Activated naive CD8-positive, alpha-beta T cell treated with anti-CD3 and anti-CD28 coated beads, Interleukin-2, amount 10 ng/mL, durations not matched to agents 7 days and 5 days (primary cell): ENCODE results near the gene FAR1. TPM values are rescaled to one million over a fixed set of nuclear protein-coding genes. Genes with fewer than 3 reads are reported as not detected.
"Not testable (repeated sequence)": the region's sequence is repeated elsewhere in the genome, so short reads cannot be mapped to it uniquely, and the experiment has no call there.

Experiments used
- ATAC-seq: fragments of 150-1000 bp; cut with Tn5 transposase; one replicate; pipeline ENCODE4 v1.10.0; 2021; ENCODE audit warnings: low read depth, moderate library complexity
- POLR2A ChIA-PET: fragments of 350-600 bp; sonication (Branson Sonifier 250); formaldehyde crosslinking; loops from one replicate; lab custom pipeline; 2021; ENCODE audit warnings: antibody characterized with exemption; lab: Charles Lee
- DNase-seq: peaks from one replicate; pipeline ENCODE4 v3.0.0; 2021
- H3K27ac Mint-ChIP-seq: one replicate; pipeline ENCODE4 v1.8.0; 2022; ENCODE audit warnings: mild to moderate bottlenecking, mixed read lengths
- H3K27me3 Mint-ChIP-seq: one replicate; pipeline ENCODE4 v1.8.0; 2022; ENCODE audit warnings: mild to moderate bottlenecking, moderate library complexity, mixed read lengths
- H3K36me3 Mint-ChIP-seq: one replicate; pipeline ENCODE4 v1.8.0; 2021; ENCODE audit warnings: mild to moderate bottlenecking, mixed read lengths
- H3K4me1 Mint-ChIP-seq: one replicate; pipeline ENCODE4 v1.8.0; 2021; ENCODE audit warnings: mixed read lengths
- H3K4me3 Mint-ChIP-seq: one replicate; pipeline ENCODE4 v1.8.0; 2022; ENCODE audit warnings: mild to moderate bottlenecking, moderate library complexity, mixed read lengths
- H3K9me3 Mint-ChIP-seq: one replicate; pipeline ENCODE4 v1.8.0; 2021; ENCODE audit warnings: mixed read lengths
- total RNA-seq, 2 experiments: library from RNA; stranded (reverse); gene quantifications; one replicate each; pipeline ENCODE4 v1.2.3, GENCODE V29; 2021

The FAR1 gene, protein sequence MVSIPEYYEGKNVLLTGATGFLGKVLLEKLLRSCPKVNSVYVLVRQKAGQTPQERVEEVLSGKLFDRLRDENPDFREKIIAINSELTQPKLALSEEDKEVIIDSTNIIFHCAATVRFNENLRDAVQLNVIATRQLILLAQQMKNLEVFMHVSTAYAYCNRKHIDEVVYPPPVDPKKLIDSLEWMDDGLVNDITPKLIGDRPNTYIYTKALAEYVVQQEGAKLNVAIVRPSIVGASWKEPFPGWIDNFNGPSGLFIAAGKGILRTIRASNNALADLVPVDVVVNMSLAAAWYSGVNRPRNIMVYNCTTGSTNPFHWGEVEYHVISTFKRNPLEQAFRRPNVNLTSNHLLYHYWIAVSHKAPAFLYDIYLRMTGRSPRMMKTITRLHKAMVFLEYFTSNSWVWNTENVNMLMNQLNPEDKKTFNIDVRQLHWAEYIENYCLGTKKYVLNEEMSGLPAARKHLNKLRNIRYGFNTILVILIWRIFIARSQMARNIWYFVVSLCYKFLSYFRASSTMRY
- 10 to 100 TPM; 48.9 to 49.7 TPM for total RNA-seq

DNA sequence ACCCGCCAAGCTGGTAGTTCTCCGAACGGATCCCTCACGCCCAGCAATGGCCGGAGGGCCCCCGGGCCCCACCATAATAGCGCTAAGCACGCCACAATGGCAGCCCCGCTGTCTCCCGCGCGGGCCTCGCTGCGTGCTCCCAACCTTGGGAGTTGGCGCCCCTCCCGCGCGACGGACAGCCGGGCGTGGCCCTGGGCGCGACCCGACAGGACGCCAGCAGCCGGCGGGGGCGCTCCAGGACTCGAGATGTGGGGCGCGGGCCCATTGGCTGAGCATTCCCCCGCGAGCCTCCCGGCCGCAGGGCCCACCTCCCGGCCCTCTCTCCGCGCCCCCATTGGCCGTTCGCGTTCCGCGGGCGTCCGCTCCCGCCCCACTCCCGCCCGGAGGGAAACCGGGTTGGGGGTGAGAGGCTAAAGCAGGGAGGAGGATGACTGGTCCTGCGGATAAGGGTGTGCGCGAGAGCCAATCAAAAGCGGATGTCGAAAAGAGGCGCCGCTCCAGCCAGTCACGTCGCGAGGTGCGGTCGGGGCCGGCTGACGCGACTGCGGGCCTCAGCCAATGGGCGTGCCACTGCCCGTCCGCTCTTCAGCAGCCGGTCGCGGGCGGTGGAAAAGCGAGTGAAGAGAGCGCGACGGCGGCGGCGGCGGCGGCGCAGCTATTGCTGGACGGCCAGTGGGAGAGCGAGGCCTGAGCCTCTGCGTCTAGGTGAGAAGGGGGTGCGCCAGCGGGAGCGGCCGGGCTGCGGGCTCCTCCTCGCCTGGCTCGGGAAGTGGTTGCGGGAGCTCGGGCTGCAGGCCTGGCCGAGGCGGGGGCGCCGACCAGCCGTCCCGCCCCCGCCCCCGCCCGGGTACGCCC, at the start of gene FAR1:
TSS of gene FAR1 (plus strand) at position 567 of the 855 bp plus-strand sequence. CDS start 26,098 bp downstream, outside the sequence.
- H3K27me3 Mint-ChIP-seq: peaks cover 12% of the 10 kb centered on the region
- ATAC-seq (peak; percentile 94), DNase-seq (peak; percentile 98)
- H3K4me3 Mint-ChIP-seq: peak within 1 kb of the TSS; percentile 99
- H3K9me3 Mint-ChIP-seq: no peaks in the 10 kb centered on the region
- H3K36me3 Mint-ChIP-seq: peaks cover 28% of the 10 kb centered on the region
- peak within 1 kb of the TSS; percentile 99 for H3K27ac Mint-ChIP-seq
- peaks cover 40% of the 10 kb centered on the region for H3K4me1 Mint-ChIP-seq
- POLR2A ChIA-PET: interaction anchor here (0.6 to 2.4 kb wide), 5 partner anchors 205 to 976 kb away, joined by 3 to 11 read pairs (median 3); partner anchors contain the start of gene BTBD10

DNA sequence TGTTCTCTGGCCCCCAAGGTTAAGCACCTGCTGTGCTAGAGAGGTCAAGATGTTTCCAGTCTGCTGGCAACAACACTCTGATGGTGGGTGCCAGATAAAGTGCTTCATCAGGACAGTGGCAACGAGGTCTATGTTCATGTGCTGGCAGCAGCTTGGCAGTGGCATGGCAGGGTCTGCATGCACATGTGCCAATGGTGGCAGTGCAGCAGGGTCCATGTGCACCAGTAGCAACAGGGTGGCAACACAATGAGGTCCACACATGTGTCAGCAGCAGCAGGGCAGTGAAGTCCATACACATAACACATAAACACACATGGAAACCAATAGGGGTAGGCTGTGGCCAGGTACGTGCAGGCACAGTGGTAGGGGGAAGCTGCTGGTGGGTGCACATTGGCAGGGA, 48.4 kb upstream of the FAR1 start:
- no peaks in the 10 kb centered on the region for H3K36me3 Mint-ChIP-seq
- H3K4me3 Mint-ChIP-seq: no peak overlapping the region

DNA sequence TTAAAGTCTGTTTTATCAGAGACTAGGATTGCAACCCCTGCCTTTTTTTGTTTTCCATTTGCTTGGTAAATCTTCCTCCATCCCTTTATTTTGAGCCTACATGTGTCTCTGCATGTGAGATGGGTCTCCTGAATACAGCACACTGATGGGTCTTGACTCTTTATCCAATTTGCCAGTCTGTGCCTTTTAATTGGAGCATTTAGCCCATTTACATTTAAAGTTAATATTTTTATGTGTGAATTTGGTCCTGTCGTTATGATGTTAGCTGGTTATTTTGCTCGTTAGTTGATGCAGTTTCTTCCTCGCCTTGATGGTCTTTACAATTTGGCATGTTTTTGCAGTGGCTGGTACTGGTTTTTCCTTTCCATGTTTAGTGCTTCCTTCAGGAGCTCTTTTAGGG, 41.6 kb upstream of the FAR1 start:
- ATAC-seq, H3K4me1 Mint-ChIP-seq, POLR2A ChIA-PET, DNase-seq, H3K9me3 Mint-ChIP-seq, H3K4me3 Mint-ChIP-seq, H3K27ac Mint-ChIP-seq, H3K36me3 Mint-ChIP-seq, H3K27me3 Mint-ChIP-seq: not testable (repeated sequence)

More for the DNA sequence above, 48.4 kb upstream of the FAR1 start:
- ATAC-seq: no peak
- peaks cover 6% of the 10 kb centered on the region for H3K27me3 Mint-ChIP-seq
- POLR2A ChIA-PET: no interaction called here
- no peak overlapping the region for H3K27ac Mint-ChIP-seq
- no peaks in the 10 kb centered on the region for H3K4me1 Mint-ChIP-seq
- peaks cover 11% of the 10 kb centered on the region for H3K9me3 Mint-ChIP-seq
- DNase-seq: no peak

DNA sequence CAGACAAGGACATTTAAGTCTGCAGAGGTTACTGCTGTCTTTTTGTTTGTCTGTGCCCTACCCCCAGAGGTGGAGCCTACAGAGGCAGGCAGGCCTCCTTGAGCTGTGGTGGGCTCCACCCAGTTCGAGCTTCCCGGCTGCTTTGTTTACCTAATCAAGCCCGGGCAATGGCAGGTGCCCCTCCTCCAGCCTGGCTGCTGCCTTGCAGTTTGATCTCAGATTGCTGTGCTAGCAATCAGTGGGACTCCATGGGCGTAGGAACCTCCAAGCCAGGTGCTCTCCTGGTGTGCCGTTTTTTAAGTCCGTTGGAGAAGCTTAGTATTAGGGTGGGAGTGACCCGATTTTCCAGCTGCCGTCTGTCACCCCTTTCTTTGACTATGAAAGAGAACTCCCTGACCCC, 39.8 kb upstream of the FAR1 start:
- H3K27me3 Mint-ChIP-seq, H3K9me3 Mint-ChIP-seq, H3K4me1 Mint-ChIP-seq, ATAC-seq, H3K36me3 Mint-ChIP-seq, POLR2A ChIA-PET, DNase-seq, H3K4me3 Mint-ChIP-seq, H3K27ac Mint-ChIP-seq: not testable (repeated sequence)

DNA sequence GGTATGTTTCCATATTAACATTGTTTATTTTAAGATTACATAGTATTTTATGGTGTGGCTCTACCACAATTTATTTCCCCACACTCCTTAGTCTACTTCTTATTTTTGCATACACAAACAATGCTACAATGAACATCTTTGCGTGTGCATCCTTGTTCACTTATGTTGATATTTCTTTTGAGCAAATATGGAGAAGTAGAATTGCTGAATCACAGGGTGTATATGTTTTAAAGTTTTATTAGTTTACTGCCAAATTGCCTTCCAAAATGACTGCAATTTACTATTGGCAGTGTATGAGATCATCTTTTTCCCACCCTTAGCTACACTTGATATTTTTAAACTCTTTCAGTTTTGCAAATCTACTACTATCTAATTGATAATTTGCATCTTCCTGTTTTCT, 38.7 kb upstream of the FAR1 start:
- POLR2A ChIA-PET: no interaction called here
- no peak overlapping the region for H3K4me3 Mint-ChIP-seq
- no peaks in the 10 kb centered on the region for H3K27me3 Mint-ChIP-seq
- no peaks in the 10 kb centered on the region for H3K4me1 Mint-ChIP-seq
- no peak for ATAC-seq
- no peak overlapping the region for H3K27ac Mint-ChIP-seq
- no peak for DNase-seq
- peaks cover 1% of the 10 kb centered on the region for H3K9me3 Mint-ChIP-seq
- no peaks in the 10 kb centered on the region for H3K36me3 Mint-ChIP-seq

DNA sequence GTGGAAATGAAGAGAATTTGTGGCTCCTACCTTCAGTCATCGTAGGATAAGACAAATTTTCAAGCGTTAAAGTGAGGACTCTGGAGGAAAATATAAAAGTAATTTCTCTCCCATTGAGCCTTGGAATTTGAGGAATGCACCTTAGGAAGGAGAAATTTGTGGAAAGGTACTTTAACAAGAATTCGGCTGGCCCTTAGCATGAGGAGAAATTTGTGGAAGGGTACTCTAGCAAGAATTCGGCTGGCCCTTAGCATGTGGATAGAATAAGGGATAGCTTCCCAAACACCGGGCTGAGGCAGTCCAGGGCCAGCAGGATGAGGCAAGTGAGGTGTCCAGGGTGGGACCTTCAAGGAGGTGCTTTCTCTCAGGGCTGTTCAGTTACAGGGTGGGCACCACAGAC, 33.2 kb upstream of the FAR1 start:
- H3K36me3 Mint-ChIP-seq: no peaks in the 10 kb centered on the region
- no peak overlapping the region for H3K27ac Mint-ChIP-seq
- ATAC-seq (no peak), DNase-seq (no peak)
- POLR2A ChIA-PET: no interaction called here
- H3K4me3 Mint-ChIP-seq: no peak overlapping the region
- peaks cover 1% of the 10 kb centered on the region for H3K9me3 Mint-ChIP-seq
- peaks cover 11% of the 10 kb centered on the region for H3K27me3 Mint-ChIP-seq
- no peaks in the 10 kb centered on the region for H3K4me1 Mint-ChIP-seq

DNA sequence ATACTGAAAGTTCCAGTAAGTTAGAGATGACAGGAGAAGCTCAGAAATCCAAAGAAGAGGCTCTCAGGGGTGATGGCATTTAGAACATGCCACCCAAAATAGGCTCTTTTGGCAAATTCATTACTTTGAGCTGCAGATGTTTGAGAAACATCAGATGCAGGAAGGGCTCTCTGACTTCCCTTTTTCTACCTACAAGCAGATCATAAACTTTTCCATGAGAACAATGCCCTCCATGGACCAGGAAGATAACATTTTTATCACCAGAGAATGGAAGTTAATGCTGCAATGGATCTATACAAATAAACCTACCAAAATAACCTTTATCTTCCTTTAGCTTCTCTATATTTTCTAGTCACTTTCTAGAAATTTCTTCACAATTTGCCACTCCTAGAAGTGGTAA, 32.7 kb upstream of the FAR1 start:
- Mint-ChIP-seq H3K27ac (no peak overlapping the region), H3K4me1 (no peaks in the 10 kb centered on the region), H3K36me3 (no peaks in the 10 kb centered on the region), H3K27me3 (peaks cover 14% of the 10 kb centered on the region), H3K4me3 (no peak overlapping the region), H3K9me3 (peaks cover 1% of the 10 kb centered on the region)
- POLR2A ChIA-PET: no interaction called here
- no peak for DNase-seq
- ATAC-seq: no peak

DNA sequence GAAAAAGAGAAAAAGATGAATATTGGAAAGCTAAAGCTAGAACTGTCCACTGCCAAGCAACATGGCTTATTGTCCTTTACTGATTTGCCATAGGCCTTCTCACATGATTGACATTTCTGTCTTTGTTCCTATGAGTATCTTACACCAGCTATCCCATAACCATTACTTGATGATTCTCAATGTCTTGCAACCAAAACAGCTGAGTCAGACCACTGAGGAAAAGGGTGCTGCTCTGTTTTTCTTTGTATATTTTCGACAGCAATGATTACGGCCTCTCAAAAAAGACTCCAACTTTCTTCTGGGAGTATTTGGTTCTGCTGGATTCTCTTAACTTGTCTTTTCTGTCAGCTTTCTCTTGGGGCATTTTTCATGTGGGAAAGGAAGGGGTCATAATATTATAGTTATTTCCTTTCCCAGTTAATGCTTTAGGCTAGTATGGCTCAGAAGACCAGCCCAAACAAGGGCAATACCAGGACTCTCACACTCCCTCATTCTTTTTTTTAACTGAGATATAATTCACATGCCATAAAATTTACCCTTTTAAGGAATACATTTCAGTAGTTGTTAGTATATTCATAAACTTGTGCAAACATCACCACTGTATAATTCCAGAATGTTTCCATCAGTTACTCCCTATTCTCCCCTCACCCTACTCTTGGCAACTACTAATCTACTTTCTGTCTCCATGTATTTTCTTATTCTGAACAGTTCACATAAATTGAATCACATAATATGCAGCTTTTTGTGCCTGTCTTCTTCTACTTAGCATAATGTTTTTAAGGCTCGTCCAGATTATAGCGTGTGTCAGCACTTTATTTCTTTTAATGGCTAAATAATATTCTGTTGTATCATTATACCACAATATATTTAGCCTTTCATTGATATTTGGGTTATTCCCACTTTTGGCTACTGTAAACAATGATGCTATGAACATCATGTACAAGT, 31.1 kb upstream of the FAR1 start:
- H3K27ac Mint-ChIP-seq: no peak overlapping the region
- ATAC-seq (no peak), DNase-seq (no peak)
- no peaks in the 10 kb centered on the region for H3K4me1 Mint-ChIP-seq
- no peaks in the 10 kb centered on the region for H3K36me3 Mint-ChIP-seq
- peaks cover 1% of the 10 kb centered on the region for H3K9me3 Mint-ChIP-seq
- peaks cover 27% of the 10 kb centered on the region for H3K27me3 Mint-ChIP-seq
- no peak overlapping the region for H3K4me3 Mint-ChIP-seq
- POLR2A ChIA-PET: no interaction called here

DNA sequence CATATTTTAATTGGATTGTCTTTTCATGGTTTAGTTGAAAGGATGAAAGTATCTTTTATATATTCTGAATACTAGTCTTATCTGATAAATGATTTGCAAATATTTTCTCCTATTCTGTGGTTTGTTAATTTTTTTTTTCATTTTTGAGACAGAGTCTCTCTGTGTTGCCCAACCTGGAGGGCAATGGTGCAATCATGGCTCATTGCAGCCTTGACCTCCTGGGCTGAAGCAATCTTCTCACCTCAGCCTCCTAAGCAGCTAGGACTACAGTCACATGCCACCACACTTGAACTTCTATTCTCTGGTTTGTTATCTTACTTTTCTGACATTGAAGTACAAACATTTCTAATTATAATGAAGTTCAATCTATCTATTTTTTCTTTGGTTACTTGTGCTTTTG, 30.0 kb upstream of the FAR1 start:
- no peak for DNase-seq
- POLR2A ChIA-PET: no interaction called here
- Mint-ChIP-seq H3K4me1 (no peaks in the 10 kb centered on the region), H3K27ac (no peak overlapping the region), H3K36me3 (no peaks in the 10 kb centered on the region), H3K9me3 (peaks cover 1% of the 10 kb centered on the region), H3K27me3 (peaks cover 27% of the 10 kb centered on the region), H3K4me3 (no peak overlapping the region)
- no peak for ATAC-seq

DNA sequence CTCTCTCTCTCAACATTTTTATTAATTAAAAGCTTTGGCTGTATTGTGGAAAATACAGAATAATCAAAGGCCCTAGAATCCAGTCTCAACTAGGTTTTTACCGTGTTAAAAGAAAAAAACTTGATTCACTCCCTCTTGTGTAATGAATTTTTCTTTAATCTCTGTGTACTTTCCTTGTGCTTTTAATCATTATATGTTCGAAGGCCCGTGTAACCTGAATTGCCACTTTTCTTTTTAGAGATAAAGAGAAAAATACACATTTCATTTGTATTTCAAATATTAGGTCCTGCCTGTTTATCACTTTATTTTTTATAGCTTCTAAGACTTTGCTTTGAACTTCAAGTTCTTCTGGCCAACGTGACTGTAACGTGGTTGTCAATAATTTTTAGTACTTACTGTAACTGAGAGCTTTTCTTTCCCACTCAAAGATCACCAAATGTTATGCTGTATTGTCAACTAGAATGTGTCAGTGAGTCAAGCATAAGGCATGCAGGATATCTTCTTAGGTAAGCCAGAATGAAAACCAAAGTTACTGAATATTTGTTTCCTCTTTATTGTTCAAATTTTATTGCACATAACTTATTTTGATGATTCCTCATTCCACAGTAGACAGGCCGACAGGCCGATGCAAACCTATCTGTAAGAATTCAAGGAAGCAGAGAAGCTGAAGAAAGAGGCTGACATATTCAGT, 23.3 kb upstream of the FAR1 start:
- Mint-ChIP-seq H3K27me3 (peaks cover 28% of the 10 kb centered on the region), H3K4me1 (no peaks in the 10 kb centered on the region), H3K36me3 (no peaks in the 10 kb centered on the region), H3K27ac (no peak overlapping the region), H3K9me3 (peaks cover 3% of the 10 kb centered on the region), H3K4me3 (no peak overlapping the region)
- DNase-seq (no peak), ATAC-seq (no peak)
- POLR2A ChIA-PET: interaction anchor here (0.6 kb wide), 1 partner anchor 545 kb away, joined by 3 read pairs; no protein-coding TSS in a partner anchor

DNA sequence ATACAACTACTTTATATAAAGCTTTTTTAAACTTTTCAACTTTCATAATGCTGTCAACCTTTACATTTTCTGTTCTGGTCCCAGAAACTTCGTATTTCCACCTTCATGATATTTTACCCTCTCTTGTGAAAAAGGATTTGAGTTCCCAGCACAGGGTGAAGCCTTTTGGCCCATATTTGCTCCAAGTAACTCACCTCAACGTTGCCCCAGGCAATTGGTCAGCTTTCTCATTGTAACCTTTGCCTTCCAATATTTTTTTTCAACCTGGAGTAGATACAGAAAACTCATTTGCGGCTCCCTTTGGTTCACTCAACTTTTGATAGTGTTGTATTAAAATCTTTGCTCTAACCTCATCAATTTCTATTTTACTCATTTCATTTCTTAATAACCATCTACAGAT, 21.1 kb upstream of the FAR1 start:
- no peak overlapping the region for H3K27ac Mint-ChIP-seq
- no peaks in the 10 kb centered on the region for H3K36me3 Mint-ChIP-seq
- POLR2A ChIA-PET: no interaction called here
- ATAC-seq (no peak), DNase-seq (no peak)
- H3K4me1 Mint-ChIP-seq: no peaks in the 10 kb centered on the region
- H3K9me3 Mint-ChIP-seq: peaks cover 3% of the 10 kb centered on the region
- H3K27me3 Mint-ChIP-seq: peaks cover 12% of the 10 kb centered on the region
- H3K4me3 Mint-ChIP-seq: no peak overlapping the region

DNA sequence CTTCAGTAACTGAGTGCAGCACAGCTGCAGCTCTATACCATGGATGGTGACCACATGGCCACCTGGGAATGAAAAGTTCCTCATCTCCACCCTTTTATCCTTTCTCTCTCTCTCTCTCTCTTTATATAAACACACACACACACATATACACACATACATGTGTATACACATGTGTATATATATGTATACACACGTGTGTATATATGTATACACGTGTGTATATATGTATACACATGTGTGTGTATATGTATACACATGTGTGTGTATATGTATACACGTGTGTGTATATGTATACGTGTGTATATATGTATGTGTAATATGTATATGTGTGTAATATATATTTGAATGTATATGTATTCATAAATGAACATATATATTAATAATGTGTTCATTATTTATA, 18.8 kb upstream of the FAR1 start:
- Mint-ChIP-seq H3K9me3 (peaks cover 3% of the 10 kb centered on the region), H3K27ac (no peak overlapping the region), H3K36me3 (no peaks in the 10 kb centered on the region), H3K27me3 (peaks cover 23% of the 10 kb centered on the region), H3K4me3 (no peak overlapping the region), H3K4me1 (no peaks in the 10 kb centered on the region)
- POLR2A ChIA-PET: no interaction called here
- ATAC-seq (no peak), DNase-seq (no peak)
